ENCODE data around the gene TMEM179B. TPM values are rescaled to one million over a fixed set of nuclear protein-coding genes. Genes with fewer than 3 reads are reported as not detected.
"Not testable (repeated sequence)": the region's sequence is repeated elsewhere in the genome, so short reads cannot be mapped to it uniquely, and the experiment has no call there.

The TMEM179B gene
- total and polyA plus RNA-seq, 10 donors, result 39.0 to 80.8 (median 51.5) TPM

GRCh38 chr11:62816557-62816956 lies 29.4 kb downstream of the TMEM179B start:
- Histone ChIP-seq H3K4me3 (no peak overlapping the region), H3K36me3 (peaks cover 0 to 94% (median 40%) of the 10 kb centered on the region in 6 donors), H3K9me3 (no peaks in the 10 kb centered on the region), H3K4me1 (peaks cover 0 to 20% (median 0%) of the 10 kb centered on the region in 6 donors), H3K27me3 (replicated peaks in 1 of 7) (no peaks in the 10 kb centered on the region), H3K27ac (peak overlapping the region in 7 of 8 donors; percentile 52 to 86 (median 78))
- WGBS, 5 donors, result 45 to 84% (median 73%) methylated on average over 7 to 8 of the region's 8 CpGs
- intact Hi-C loops (cut with DNase I; ENCODE audit: low total_unique reads), result no loop called here
- DNase-seq, result no peak
- TF ChIP-seq POLR2A (IDR thresholded peaks at IDR 0.05), result no peak
- no peak for TF ChIP-seq POLR2AphosphoS5 (IDR thresholded peaks at IDR 0.05)
- TF ChIP-seq CTCF (IDR thresholded peaks at IDR 0.05 in 8 of 11, conservative IDR thresholded peaks at IDR 0.05 in 3 of 11), result no peak

- Histone ChIP-seq H3K27me3 (replicated peaks in 1 of 7) (no peaks in the 10 kb centered on the region), H3K36me3 (peaks cover 0 to 100% (median 45%) of the 10 kb centered on the region in 6 donors), H3K27ac (peak overlapping the region in 7 of 8 donors; percentile 52 to 86 (median 78)), H3K4me3 (no peak overlapping the region), H3K4me1 (peaks cover 0 to 20% (median 0%) of the 10 kb centered on the region in 6 donors), H3K9me3 (no peaks in the 10 kb centered on the region)
- intact Hi-C loops (cut with DNase I; ENCODE audit: low total_unique reads), result no loop called here
- TF ChIP-seq CTCF (IDR thresholded peaks at IDR 0.05 in 8 of 11, conservative IDR thresholded peaks at IDR 0.05 in 3 of 11), result no peak
- no peak for DNase-seq
- WGBS, 5 donors, result 72 to 90% (median 82%) methylated on average over 4 of the region's 4 CpGs
Measured at GRCh38 chr11:62817129-62817528, 29.9 kb downstream of the TMEM179B start.

DNA sequence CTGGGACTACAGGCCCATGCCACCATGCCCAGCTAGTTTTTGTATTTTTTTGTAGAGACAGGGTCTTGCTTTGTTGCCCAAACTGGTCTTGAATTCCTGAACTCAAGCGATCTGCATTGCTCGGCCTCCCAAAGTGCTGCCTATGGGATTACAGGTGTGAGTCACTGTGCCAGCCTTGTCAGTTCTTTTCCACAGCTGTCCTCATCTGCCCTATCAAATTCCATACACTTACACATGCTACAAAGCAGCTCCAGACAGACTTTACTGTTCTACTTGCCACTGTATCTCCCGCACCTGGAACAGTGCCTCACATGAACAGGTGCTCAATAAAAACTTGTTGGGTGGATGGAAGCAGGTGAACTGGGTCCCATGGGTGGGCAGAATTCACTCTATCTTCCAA lies 36.5 kb downstream of the TMEM179B start:
- no peak for DNase-seq
- no peaks in the 10 kb centered on the region for H3K27me3 ChIP-seq (replicated peaks in 1 of 7)
- intact Hi-C loops (cut with DNase I; ENCODE audit: low total_unique reads), result no loop called here
- H3K4me1 ChIP-seq, result peaks cover 0 to 17% (median 9%) of the 10 kb centered on the region in 6 donors
- H3K36me3 ChIP-seq, result peaks cover 11 to 100% (median 91%) of the 10 kb centered on the region in 6 donors
- H3K4me3 ChIP-seq, result no peak overlapping the region
- H3K27ac ChIP-seq, result no peak overlapping the region
- TF ChIP-seq CTCF (IDR thresholded peaks at IDR 0.05 in 8 of 11, conservative IDR thresholded peaks at IDR 0.05 in 3 of 11), result no peak
- TF ChIP-seq POLR2AphosphoS5 (IDR thresholded peaks at IDR 0.05), result no peak
- TF ChIP-seq POLR2A (IDR thresholded peaks at IDR 0.05), result no peak
- WGBS, 5 donors, result 95 to 100% (median 96%) methylated on average over 3 of the region's 3 CpGs
- H3K9me3 ChIP-seq, result no peaks in the 10 kb centered on the region

DNA sequence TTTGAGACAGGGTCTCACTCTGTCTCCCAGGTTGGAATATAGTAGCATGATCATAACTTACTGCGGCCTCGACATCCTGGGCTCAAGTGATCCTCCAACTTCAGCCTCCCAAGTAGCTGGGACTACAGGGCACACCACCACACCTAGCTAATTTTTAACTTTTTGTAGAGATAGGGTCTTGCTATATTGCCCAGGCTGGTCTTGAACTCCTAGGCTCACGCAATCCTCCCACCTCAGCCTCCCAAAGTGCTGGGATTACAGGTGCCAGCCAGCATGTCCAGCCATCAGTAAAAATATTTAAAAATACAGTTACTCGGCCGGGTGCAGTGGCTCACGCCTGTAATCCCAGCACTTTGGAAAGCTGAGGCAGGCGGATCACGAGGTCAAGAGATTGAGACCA lies 40.9 kb downstream of the TMEM179B start:
- H3K9me3 ChIP-seq; H3K27me3 ChIP-seq (replicated peaks in 1 of 7); intact Hi-C loops (cut with DNase I; ENCODE audit: low total_unique reads); H3K27ac ChIP-seq; H3K4me3 ChIP-seq: not testable (repeated sequence)
- 90 to 98% (median 96%) methylated on average over 8 of the region's 8 CpGs for WGBS, 5 donors
- DNase-seq, result peak; percentile 41
- H3K4me1 ChIP-seq, result peaks cover 18 to 50% (median 40%) of the 10 kb centered on the region in 6 donors
- H3K36me3 ChIP-seq, result peaks cover 10 to 73% (median 51%) of the 10 kb centered on the region in 6 donors
